ENCODE data around the gene FMO2.

The FMO2 gene

DNA sequence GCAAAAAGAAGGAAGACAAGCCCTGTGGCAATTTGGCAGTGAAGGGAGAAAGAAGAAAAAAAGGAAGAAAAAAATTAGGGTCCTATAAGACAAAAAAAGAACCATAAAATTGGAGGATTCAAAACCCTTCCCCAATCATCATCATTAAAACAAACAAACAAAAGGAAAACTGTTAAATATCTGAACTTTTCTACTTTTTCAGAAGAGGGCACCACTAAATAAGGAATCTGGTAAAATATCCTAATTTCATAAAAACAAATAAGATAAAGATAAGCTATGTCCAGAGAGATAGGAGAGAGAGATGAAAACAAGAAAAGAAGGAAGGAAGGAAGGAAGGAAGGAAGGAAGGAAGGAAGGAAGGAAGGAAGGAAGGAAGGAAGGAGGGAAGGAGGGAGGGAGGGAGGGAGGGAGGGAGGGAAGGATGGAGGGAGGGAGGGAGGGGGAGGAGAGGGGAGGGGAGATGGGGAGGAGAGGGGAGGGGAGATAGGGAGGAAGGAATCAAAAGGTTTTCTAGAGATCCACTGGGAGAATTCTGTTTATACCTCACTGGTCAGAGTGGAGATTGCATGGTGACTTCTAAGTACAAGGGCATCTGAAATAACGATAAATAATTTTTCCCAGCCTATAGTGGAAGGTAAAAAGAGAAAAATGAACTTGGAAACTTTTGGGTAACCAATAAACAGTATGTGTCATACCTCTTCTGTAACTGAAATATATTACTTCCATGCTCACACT is 10.4 kb upstream of the FMO2 start:
- H3K4me3 ChIP-seq (ENCODE audit: low read depth, low read length): no peak overlapping the region
- no peaks in the 10 kb centered on the region for H3K79me2 ChIP-seq (ENCODE audit: control insufficient read depth, insufficient read depth, low read length, unreplicated experiment)
- no peaks in the 10 kb centered on the region for H3K4me1 ChIP-seq (ENCODE audit: control insufficient read depth, insufficient read depth, low read length, unreplicated experiment)
- no peak overlapping the region for H3K27ac ChIP-seq (ENCODE audit: low read depth, low read length)
- H2AFZ ChIP-seq (ENCODE audit: low read length, unreplicated experiment): no peak overlapping the region
- H3K36me3 ChIP-seq (ENCODE audit: insufficient read depth, low read length): no peaks in the 10 kb centered on the region
- H3K27me3 ChIP-seq (ENCODE audit: insufficient read depth, low read length): no peaks in the 10 kb centered on the region

DNA sequence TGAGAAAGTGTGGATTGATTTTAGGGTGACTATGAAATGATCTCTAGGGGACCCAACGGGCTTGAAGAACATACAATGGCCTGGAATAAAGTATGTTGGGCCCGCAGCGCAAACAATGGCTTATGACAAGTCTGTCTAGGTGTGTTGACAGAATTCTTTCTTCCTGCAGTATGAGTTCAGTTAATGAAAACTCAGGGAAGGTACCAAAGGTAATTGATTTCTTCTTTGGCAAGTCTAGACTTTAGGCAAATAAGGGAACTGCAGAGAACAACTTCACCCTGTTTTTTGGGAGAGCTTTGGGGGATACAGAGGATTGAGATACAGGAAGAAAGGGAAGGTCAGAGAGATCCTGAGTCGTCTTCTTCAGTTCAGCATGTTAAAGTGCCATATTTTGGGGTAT is 7.8 kb upstream of the FMO2 start:
- H3K4me1 ChIP-seq (ENCODE audit: control insufficient read depth, insufficient read depth, low read length, unreplicated experiment): no peaks in the 10 kb centered on the region
- H3K27ac ChIP-seq (ENCODE audit: low read depth, low read length): no peak overlapping the region
- H3K27me3 ChIP-seq (ENCODE audit: insufficient read depth, low read length): no peaks in the 10 kb centered on the region
- no peaks in the 10 kb centered on the region for H3K36me3 ChIP-seq (ENCODE audit: insufficient read depth, low read length)
- no peak overlapping the region for H3K4me3 ChIP-seq (ENCODE audit: low read depth, low read length)
- no peaks in the 10 kb centered on the region for H3K79me2 ChIP-seq (ENCODE audit: control insufficient read depth, insufficient read depth, low read length, unreplicated experiment)
- H2AFZ ChIP-seq (ENCODE audit: low read length, unreplicated experiment): no peak overlapping the region

DNA sequence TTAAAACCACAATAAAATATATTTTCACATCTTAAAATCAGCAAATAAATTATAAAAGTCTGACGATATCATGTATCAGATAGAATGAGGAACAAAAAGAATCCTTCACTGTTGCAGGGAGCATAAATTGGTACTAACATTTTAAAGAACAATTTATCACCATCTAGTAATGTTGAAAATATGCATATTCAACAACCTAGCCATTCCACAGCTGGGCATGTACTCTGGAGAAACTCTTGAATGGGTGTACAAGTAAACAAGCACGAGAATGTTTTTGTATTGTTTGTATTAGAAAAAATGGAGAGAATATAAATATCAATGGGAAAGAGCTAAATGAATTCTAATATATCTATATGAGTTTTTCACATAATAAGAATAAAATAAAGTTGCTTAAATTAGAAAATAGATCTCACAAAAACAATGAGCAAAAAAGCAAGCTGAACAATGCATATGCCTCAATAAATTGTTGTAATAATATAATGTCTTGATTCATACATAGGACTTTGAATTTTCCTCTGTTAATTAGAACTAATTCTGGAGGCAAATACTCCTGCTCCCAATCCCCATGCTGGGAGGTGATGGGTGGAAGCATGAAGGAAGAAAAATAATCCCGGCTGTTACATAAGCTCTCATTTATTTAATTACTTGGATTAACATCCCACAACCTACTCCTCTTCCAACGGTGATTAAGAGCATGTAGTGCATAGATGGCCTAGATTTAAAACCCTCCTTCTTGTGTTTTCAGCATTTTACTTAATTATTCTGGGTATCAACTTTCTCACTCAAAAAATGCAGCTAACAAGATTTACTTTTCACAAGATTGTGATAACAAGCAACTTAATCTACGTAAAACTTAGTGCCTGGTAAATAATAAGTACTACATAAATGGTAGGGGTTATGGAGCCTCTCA is 5.5 kb upstream of the FMO2 start:
- Histone ChIP-seq H3K4me3 (ENCODE audit: low read depth, low read length) (no peak overlapping the region), H3K36me3 (ENCODE audit: insufficient read depth, low read length) (no peaks in the 10 kb centered on the region), H3K27me3 (ENCODE audit: insufficient read depth, low read length) (no peaks in the 10 kb centered on the region), H2AFZ (ENCODE audit: low read length, unreplicated experiment) (no peak overlapping the region), H3K4me1 (ENCODE audit: control insufficient read depth, insufficient read depth, low read length, unreplicated experiment) (no peaks in the 10 kb centered on the region), H3K27ac (ENCODE audit: low read depth, low read length) (no peak overlapping the region), H3K79me2 (ENCODE audit: control insufficient read depth, insufficient read depth, low read length, unreplicated experiment) (no peaks in the 10 kb centered on the region)

DNA sequence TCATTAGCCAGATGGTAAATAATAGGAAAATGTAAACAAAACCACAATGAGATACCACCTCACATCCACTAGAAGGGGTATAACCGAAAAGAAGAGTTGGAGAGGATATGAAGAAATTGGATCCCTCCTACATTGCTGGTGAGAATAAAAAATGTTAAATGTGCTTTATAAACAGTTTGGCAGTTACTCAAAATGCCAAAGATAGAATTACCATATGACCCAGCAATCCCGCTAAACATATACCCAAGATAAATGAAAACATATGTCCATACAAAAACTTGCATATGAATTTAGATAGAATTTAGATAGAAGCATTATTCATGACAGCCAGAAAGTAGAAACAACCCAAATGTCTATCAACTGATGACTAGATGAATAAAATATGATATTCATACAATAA is 4.4 kb upstream of the FMO2 start:
- H3K4me3 ChIP-seq (ENCODE audit: low read depth, low read length): no peak overlapping the region
- H3K36me3 ChIP-seq (ENCODE audit: insufficient read depth, low read length): no peaks in the 10 kb centered on the region
- no peaks in the 10 kb centered on the region for H3K4me1 ChIP-seq (ENCODE audit: control insufficient read depth, insufficient read depth, low read length, unreplicated experiment)
- no peaks in the 10 kb centered on the region for H3K79me2 ChIP-seq (ENCODE audit: control insufficient read depth, insufficient read depth, low read length, unreplicated experiment)
- no peak overlapping the region for H3K27ac ChIP-seq (ENCODE audit: low read depth, low read length)
- no peaks in the 10 kb centered on the region for H3K27me3 ChIP-seq (ENCODE audit: insufficient read depth, low read length)
- no peak overlapping the region for H2AFZ ChIP-seq (ENCODE audit: low read length, unreplicated experiment)

DNA sequence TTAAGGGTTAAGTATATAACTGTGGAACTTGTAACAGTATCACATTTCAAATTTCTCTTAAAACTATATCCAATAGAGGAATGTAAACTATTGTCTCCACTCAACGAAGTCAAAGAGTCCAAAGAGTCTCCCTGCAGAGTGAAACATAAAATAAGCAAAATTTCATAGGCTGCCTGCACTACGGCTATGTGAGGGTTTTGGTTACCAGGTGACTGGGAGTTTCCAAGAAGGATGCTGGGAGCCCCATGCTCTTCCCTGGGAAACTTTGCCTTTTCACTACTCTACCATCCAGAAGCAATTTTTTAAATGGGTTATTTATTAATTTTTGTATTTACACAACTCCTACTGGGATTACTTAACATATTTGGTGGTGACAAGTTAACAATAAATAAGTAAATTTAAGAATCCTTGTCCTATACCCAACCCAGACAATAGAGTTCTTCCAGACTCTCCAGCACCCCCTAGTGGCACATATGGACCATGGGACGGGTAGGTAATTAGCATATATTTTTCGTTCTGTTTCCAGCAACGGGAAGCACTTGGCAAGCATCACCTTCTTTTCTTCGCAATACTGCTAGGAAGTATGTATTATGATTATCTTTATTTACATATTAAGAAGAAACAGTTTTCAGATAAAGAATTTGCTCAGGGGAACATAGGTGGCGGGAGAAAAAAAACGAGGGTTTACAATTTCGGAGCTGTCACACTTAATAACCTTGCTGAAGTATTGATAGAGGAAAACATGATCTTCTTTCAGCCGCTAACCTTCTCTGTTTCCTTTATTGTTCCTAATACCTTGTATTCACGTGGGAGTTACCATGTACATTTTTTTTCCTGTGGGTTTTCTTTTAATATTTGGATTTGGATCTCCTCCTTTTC is 3.5 kb downstream of the FMO2 start:
- Histone ChIP-seq H3K27me3 (ENCODE audit: insufficient read depth, low read length) (no peaks in the 10 kb centered on the region), H3K4me3 (ENCODE audit: low read depth, low read length) (no peak overlapping the region), H3K4me1 (ENCODE audit: control insufficient read depth, insufficient read depth, low read length, unreplicated experiment) (no peaks in the 10 kb centered on the region), H3K36me3 (ENCODE audit: insufficient read depth, low read length) (no peaks in the 10 kb centered on the region), H3K79me2 (ENCODE audit: control insufficient read depth, insufficient read depth, low read length, unreplicated experiment) (no peaks in the 10 kb centered on the region), H2AFZ (ENCODE audit: low read length, unreplicated experiment) (no peak overlapping the region), H3K27ac (ENCODE audit: low read depth, low read length) (no peak overlapping the region)

DNA sequence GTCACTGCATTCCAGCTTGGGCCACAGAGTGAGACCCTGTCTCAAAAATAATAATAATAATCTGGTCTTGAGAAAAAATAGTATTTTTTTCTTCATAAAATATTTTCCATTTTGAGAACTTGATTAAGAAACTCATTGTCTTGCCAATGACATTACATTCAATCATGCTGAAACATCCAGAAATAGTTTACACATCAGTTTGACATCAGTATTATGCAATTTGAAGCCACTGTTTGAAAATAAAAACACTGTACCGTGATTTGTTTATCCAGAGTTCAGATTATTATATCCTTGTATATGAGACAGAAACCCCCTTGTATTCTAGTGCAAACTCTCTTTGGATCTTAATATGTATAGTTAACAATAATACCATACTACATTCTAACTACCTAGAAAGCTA is 6.9 kb downstream of the FMO2 start:
- Histone ChIP-seq H3K79me2 (ENCODE audit: control insufficient read depth, insufficient read depth, low read length, unreplicated experiment) (no peaks in the 10 kb centered on the region), H3K4me1 (ENCODE audit: control insufficient read depth, insufficient read depth, low read length, unreplicated experiment) (no peaks in the 10 kb centered on the region), H2AFZ (ENCODE audit: low read length, unreplicated experiment) (no peak overlapping the region), H3K27me3 (ENCODE audit: insufficient read depth, low read length) (no peaks in the 10 kb centered on the region), H3K36me3 (ENCODE audit: insufficient read depth, low read length) (no peaks in the 10 kb centered on the region), H3K27ac (ENCODE audit: low read depth, low read length) (no peak overlapping the region), H3K4me3 (ENCODE audit: low read depth, low read length) (no peak overlapping the region)

DNA sequence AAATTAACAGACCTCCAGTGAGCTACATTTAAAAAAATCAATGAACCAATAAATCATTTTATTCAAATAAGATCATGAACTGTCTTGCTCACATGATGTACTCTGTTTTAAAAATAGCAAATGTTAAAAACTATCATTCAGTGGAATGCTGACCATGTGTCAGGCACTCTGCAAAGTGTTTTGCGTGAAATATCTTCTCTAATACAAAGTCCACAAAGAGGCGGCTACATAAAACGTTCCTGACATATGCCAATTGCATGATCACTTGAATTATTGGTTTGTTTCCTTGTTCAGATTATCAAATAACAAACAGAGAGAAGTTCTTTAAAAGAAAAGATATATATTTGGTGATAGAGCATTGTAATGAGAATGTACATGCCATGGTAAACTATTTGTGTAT is 10.7 kb downstream of the FMO2 start:
- Histone ChIP-seq H3K79me2 (ENCODE audit: control insufficient read depth, insufficient read depth, low read length, unreplicated experiment) (no peaks in the 10 kb centered on the region), H3K4me1 (ENCODE audit: control insufficient read depth, insufficient read depth, low read length, unreplicated experiment) (no peaks in the 10 kb centered on the region), H2AFZ (ENCODE audit: low read length, unreplicated experiment) (no peak overlapping the region)

DNA sequence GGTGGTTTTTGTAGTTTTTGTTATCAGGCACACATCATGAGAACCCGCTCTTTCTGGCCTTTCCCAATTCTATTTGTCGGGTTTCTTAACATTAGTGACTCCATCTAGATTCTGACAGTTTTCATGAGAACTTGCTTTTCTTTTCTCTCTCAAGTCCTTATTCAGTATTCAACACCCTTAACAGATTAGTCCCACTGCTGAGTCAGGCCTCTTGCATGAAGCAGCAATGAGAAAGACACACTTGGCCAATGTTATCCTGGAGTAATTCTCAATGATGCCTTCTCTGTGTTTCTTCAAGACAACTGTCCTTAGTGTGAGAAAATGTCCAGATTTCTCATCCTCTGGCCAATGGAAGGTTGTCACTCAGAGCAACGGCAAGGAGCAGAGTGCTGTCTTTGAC is 11.3 kb downstream of the FMO2 start:
- Histone ChIP-seq H3K27ac (ENCODE audit: low read depth, low read length) (no peak overlapping the region), H3K4me3 (ENCODE audit: low read depth, low read length) (no peak overlapping the region), H2AFZ (ENCODE audit: low read length, unreplicated experiment) (no peak overlapping the region), H3K79me2 (ENCODE audit: control insufficient read depth, insufficient read depth, low read length, unreplicated experiment) (no peaks in the 10 kb centered on the region), H3K36me3 (ENCODE audit: insufficient read depth, low read length) (no peaks in the 10 kb centered on the region), H3K27me3 (ENCODE audit: insufficient read depth, low read length) (no peaks in the 10 kb centered on the region), H3K4me1 (ENCODE audit: control insufficient read depth, insufficient read depth, low read length, unreplicated experiment) (no peaks in the 10 kb centered on the region)

More for the DNA sequence above, 10.7 kb downstream of the FMO2 start:
- no peaks in the 10 kb centered on the region for H3K27me3 ChIP-seq (ENCODE audit: insufficient read depth, low read length)
- H3K4me3 ChIP-seq (ENCODE audit: low read depth, low read length): no peak overlapping the region
- H3K27ac ChIP-seq (ENCODE audit: low read depth, low read length): no peak overlapping the region
- H3K36me3 ChIP-seq (ENCODE audit: insufficient read depth, low read length): no peaks in the 10 kb centered on the region

DNA sequence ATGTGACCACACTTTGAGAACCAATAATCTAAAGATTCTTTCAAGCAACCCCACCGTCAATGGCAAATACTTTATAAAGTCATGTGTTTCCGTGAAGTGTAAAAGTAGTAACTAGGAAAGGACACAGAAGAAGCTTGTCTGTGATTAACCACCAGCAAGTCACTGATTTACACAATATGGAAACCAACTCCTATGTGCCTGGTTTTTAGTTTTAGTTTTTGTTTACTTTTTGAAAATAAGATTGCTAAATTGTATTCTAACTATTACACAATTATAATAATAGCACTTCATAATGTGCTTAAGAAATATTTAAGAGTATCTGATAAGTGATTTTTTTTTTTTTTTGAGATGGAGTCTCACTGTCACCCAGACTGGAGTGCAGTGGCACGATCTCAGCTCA is 13.0 kb downstream of the FMO2 start:
- H3K79me2 ChIP-seq (ENCODE audit: control insufficient read depth, insufficient read depth, low read length, unreplicated experiment): no peaks in the 10 kb centered on the region
- H3K27me3 ChIP-seq (ENCODE audit: insufficient read depth, low read length): no peaks in the 10 kb centered on the region
- H3K4me3 ChIP-seq (ENCODE audit: low read depth, low read length): no peak overlapping the region
- no peaks in the 10 kb centered on the region for H3K36me3 ChIP-seq (ENCODE audit: insufficient read depth, low read length)
- H3K4me1 ChIP-seq (ENCODE audit: control insufficient read depth, insufficient read depth, low read length, unreplicated experiment): no peaks in the 10 kb centered on the region
- no peak overlapping the region for H2AFZ ChIP-seq (ENCODE audit: low read length, unreplicated experiment)
- no peak overlapping the region for H3K27ac ChIP-seq (ENCODE audit: low read depth, low read length)

DNA sequence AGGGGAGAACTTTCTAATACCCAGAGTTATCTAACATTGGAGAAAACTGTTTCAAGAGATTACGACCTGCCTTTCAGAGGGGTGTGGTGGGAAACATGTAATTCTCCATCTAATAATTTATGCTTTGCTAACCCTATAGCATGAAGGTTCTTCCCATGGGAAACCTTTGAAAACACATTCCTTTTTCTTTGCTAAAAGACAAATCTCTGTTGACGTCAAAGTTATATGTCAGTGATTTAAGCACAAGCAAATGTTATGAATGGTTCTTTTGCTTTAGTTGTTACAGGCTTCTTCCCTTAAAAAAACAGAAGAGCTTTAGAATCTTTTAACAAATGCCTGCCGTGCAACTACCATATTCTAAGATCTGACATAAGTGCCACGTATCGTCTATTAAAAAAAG is 19.2 kb downstream of the FMO2 start:
- H3K27me3 ChIP-seq (ENCODE audit: insufficient read depth, low read length): peaks cover 14% of the 10 kb centered on the region; the same call in 1 of the 2 replicates
- no peak overlapping the region for H2AFZ ChIP-seq (ENCODE audit: low read length, unreplicated experiment)

More for the DNA sequence above, 19.2 kb downstream of the FMO2 start:
- Histone ChIP-seq H3K79me2 (ENCODE audit: control insufficient read depth, insufficient read depth, low read length, unreplicated experiment) (no peaks in the 10 kb centered on the region), H3K4me3 (ENCODE audit: low read depth, low read length) (no peak overlapping the region), H3K36me3 (ENCODE audit: insufficient read depth, low read length) (no peaks in the 10 kb centered on the region), H3K4me1 (ENCODE audit: control insufficient read depth, insufficient read depth, low read length, unreplicated experiment) (no peaks in the 10 kb centered on the region), H3K27ac (ENCODE audit: low read depth, low read length) (no peak overlapping the region)
